HG03342 (cell line): ENCODE data around the gene NR6A1.

ENCODE experiments used
- ATAC-seq: cut with Tn5 transposase; IDR thresholded peaks from one replicate; pipeline ENCODE4 v1.9.1; 2021; ENCODE audit warnings: mild to moderate bottlenecking, moderate library complexity; ENCODE audit not compliant: unreplicated experiment

Gene NR6A1

DNA sequence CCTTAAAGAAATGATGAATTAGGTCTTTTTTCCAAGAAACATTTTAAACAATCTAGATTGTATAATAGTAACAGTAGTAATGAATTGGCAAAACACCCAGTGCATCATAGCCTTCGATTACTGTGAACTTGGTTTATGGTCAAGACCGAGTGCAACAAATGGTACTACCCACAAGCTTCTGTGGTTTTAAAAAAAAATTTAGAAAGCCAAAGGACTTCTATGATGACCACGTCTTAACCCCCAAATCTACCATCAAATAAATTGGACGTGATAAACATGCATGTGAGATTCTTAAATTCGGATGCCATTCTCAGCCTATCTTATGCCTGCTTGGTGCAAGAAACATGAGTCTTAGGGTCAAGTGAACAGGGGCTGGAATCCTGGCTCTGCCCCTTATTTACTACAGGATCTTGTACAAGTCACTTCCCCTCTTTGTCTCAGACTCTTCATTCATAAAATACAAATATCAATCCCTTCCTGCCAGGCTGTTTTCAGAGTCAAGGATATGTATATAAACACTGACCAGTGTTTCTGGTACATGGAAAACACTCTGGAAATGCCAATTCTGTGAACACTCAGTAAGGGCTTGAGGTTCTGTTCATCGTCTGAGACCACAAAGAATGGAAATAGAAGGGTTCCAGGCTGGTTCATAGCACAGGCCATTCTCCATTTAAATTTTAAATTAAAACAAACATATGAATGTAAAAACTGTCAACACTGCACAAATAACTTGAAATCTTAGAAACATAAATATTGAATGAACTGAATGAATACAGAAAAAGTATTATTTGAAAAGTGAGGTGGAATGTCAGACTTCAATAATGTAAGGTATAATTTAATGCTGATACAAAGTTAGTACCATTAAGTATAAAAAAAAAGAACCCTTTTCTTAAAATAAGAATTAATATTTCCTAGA lies 107.8 kb downstream of the NR6A1 start:
- no peak for ATAC-seq

DNA sequence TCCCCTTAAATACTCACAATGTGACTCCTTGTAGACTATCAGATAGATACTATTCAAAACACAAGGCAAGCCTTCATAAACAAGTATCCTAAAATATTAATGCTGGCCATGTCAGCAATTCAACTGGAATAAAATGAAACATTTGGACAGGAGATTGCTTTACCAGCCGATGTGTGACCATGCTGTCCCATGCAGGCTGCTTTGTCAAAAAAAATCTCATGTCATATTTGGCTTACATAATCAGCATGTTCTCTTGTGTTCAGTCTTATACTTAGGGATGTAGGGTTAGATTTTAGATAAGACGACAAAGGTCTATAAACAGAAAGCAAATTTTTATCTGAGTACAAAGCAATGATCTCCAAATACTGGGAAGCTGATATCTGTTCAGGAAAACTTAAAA lies 108.5 kb downstream of the NR6A1 start:
- no peak for ATAC-seq

- ATAC-seq = no peak
Measured at GRCh38 chr9:124661271-124661670, 109.8 kb downstream of the NR6A1 start.

DNA sequence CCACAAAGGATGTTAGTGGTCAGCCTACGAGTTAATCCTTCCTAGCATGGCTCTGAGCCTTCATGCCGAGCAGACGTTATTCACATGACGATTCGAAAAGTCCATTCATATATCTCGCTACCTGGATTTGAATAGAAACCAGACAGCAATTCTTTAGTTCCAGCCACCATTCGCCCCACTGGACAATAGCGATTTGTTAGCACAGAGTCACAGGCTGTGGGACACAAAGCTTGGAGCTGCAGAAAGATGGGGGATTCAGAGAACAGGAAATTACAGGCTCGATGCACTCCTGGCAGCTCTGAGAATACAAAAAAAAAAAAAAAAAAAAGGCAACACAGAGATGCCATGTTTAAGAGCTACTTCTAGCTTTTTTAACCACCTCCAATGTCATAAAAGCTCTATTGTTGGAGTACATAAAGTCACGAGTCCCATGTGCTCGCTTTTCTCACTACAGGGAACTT lies 110.7 kb downstream of the NR6A1 start:
- ATAC-seq = no peak

DNA sequence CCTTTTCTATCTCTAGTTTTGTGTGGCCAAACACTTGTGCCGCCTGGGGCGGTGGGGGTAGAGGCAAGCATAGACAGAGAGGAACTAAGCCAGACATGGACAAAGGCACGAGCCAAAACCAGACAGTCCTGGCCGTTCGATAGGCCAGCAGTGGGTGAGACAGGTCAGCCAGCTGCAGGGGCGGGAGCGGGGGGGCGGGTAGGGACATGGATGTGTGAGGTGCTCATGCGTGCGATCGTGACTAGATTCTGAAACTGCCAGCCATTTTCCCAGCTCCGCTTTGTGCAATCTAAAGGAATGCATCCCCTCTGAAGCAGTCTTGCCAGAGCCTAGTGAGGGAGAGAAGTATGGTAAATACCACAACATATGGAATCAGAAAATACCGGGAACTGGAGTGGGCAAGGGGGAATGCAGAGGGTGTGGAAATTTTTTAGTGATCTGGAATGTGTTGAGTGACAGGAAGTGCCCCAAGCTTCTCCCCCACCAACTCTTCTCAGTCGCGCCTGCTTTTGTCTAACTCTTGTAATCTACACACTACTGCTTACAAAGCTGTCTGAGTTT lies 111.9 kb downstream of the NR6A1 start:
- ATAC-seq = peak; percentile 43

DNA sequence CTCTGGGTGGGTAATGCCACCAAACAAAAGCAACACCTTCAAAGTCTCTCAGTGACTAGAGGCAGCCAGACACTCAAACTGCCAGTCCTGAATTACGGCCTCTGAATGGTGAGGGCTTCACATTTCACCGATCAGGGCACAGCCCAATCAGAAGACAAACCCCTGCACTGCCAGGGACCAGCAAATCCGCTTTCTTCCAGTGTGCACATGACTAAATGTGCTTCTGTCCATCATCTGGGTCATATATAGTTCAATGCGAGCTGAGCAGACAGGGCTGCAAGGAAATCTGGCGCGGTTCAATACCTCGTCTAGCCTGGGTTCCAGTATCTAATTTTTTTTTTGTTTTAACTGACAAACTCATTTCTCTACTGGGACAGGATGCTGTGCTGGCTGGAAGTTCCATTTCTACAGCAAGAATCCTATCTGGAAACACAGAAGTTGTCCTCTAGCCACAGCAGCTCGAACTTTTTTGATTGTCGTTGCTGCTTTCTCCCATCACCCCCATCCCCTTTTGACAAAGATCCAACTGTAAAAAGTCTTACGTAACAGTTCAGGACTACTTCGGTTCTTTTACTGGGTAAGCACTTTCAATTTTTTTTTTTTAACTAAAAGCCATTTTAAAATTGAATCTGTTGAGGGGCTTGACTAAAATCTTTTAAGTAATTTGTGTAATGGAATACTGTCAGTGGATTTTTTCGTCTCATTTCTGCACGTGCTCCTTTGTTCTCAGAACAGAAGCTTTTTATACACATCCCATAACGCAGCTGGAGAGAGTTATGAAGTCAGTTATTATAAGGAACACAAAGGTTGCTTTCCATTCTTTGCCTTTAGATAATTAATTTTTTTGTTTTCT lies 112.7 kb downstream of the NR6A1 start:
- ATAC-seq = peak; percentile 90

DNA sequence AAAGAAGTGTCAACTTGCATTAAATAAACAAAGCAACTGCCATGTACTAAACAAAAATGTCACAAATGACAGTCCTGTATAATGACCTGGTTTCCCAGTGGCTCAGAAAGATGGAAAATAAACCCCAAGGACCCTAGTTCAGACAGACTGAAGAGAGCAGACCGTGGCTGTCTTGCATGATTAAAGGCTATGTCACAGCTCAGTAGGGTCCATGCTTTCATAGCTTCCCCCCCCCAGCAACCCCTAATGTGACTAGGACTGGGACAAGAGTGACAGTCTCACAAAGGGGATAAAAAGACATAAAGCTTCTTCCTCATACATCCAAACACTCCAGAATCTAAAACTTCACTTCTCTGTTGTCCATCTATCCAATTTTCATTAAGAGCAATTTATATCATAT lies 113.6 kb downstream of the NR6A1 start:
- no peak for ATAC-seq

GRCh38 chr9:124654431-124654830 lies 116.7 kb downstream of the NR6A1 start:
- no peak for ATAC-seq

- no peak for ATAC-seq
Measured at GRCh38 chr9:124652615-124653393, 118.3 kb downstream of the NR6A1 start.

DNA sequence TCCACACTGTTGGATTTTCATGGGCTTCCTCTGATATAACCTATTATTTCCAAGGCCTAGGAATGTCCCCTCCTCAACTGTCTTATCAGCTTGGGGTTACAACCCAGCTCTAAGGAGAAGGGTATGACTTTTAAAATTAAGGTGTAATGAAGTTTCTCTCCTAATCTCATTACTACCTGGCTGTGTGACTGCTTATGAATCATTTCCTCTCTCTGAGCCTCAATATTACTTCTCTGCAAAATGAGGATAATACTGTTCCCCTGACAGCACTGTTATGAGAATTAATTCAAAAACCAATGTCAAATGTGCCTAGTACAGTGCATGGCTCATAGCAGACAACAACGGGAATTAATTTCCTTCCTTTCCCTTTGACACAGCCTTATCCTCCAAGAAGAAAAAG lies 118.9 kb downstream of the NR6A1 start:
- ATAC-seq = no peak

DNA sequence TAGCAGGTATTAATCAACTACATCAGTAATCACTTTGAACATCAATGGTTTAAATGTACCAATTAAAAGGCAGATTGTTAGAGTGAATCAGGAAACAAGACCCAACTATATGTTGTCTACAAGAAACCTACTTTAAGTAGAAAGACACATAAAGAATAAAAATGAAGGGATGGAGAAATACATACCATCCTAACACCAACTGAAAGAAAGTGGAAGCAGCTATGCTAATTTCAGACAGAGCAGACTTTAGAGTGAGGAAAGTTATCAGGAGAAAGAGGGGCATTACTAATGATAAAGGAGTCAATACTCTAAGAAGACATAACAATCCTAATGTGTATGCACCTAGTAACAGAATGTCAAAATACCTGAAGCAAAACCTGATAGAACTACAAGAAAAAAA lies 125.8 kb downstream of the NR6A1 start:
- no peak for ATAC-seq

DNA sequence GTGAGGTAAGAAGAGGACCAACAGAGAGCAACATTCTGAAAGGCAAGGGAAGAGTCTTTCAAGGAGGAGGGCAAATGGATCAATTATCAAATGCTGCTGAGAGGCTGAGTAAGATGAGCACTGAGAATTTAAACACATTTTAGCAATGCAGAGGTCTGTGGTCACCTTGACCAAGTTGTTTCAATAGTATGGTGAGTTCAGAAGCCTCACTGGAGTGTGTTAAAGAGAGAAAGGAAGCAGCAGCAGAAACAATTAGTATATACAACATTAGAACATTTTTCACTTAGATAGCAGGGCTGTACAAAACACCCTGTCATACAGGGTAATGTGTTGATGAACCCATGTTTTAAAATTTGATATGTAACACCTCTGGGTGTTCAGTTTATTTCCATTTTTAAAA lies 131.5 kb downstream of the NR6A1 start:
- no peak for ATAC-seq

GRCh38 chr9:124635285-124635684 lies 135.8 kb downstream of the NR6A1 start:
- ATAC-seq = no peak

- no peak for ATAC-seq
Measured at GRCh38 chr9:124632077-124632621, 139.0 kb downstream of the NR6A1 start.

DNA sequence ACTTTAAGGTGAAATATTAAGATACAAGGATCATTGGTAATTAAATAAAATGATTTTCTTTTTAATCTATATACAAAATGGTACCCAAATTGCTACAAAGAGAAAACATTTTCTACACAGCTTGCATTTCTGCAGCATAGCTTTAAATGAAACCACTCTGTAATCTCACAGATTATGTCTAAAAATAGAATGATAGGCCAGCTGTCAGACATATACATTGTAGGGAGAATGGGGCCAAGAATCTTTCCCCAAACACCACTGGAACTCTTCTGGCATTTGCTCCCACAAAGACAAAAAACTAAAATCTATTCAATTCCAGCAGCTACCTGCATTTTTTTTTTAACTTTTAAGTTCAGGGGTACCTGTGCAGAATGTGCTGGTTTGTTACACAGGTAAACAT lies 139.8 kb downstream of the NR6A1 start:
- ATAC-seq = no peak

- ATAC-seq = no peak
Measured at GRCh38 chr9:124629600-124629999, 141.5 kb downstream of the NR6A1 start.

DNA sequence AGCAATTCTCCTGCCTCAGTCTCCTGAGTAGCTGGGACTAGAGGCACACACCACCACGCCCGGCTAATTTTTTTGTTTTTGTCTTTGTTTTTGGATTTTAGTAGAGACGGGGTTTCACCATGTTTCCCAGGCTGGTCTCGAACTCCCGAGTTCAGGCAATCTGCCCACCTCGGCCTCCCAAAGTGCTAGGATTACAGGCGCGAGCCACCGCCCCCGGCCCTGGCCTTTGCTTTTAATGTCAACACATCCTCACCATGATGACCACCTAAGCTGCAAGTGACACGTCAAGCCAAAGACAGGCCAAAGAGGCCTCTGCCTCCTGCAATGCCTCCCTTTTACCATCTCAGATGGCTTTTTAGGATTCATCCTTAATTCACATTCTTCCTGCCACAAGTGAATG lies 142.4 kb downstream of the NR6A1 start:
- no peak for ATAC-seq

DNA sequence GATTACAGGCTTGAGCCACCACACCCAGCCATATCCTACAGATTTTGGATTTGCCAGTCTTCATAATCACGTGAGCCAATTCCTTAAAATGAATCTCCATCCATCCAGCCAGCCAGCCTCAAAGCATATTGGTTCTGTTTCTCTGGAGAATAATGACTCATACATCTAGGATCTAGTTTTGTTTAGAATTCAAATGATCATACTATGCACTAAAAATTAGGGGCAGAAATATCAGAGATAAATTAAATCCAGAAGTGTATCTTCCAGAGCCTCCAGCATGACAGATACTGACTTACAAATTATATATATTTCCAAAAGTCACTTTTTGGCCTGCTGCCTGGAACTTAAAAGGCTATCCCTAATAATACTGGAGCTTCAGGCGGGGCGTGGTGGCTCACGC lies 144.8 kb downstream of the NR6A1 start:
- no peak for ATAC-seq

GRCh38 chr9:124625087-124625486 lies 146.0 kb downstream of the NR6A1 start:
- ATAC-seq = no peak

DNA sequence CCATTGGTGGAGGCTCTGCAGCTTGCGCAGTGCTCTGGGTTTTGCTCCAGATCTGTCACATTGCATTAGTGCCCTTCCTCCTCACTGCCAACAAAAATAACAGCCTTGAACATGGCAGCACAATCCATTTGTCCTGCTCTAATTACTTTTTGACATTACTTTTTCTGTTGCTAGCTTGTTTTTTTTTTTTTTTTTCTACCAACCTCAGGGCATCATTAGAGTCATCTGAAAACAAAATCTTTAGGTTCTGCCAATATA lies 146.4 kb downstream of the NR6A1 start:
- ATAC-seq = no peak
